Endothelial cell of umbilical vein (primary cell): ENCODE data around the gene SSBP3. TPM values are rescaled to one million over a fixed set of nuclear protein-coding genes. Genes with fewer than 3 reads are reported as not detected.

Source experiments
- BruUV-seq: library from RNA; stranded (reverse); fragments of 400-500 nt; replicated peaks from 2 replicates; lab custom pipeline; 2021; lab: Mats Ljungman, UMichigan
- CTCF ChIA-PET: fragments of 300-600, 350-600 bp; sonication (Branson Sonifier 250); formaldehyde crosslinking; loops from one replicate; lab custom pipeline; 2021; ENCODE audit warnings: antibody characterized with exemption, inconsistent platforms; lab: Charles Lee
- POLR2A ChIA-PET: fragments of 300-600, 350-600 bp; sonication (Branson Sonifier 250); formaldehyde crosslinking; loops from one replicate; lab custom pipeline; 2021; ENCODE audit warnings: antibody characterized with exemption, inconsistent platforms; lab: Charles Lee
- DNase-seq: peaks from one replicate; pipeline ENCODE4 v3.0.0-alpha.2; 2011; ENCODE audit warnings: low read depth, low spot score
- FAIRE-seq: peaks from 2 replicates; lab custom pipeline; 2011; peaks lifted over from hg19 to GRCh38; lab: Jason Lieb, UNC
- H2AFZ ChIP-seq: 2 replicates; pipeline ENCODE4 v1.6.0; 2012; ENCODE audit warnings: low read depth, low read length, control low read depth, inconsistent platforms
- H3K27ac ChIP-seq: 2 replicates; pipeline ENCODE4 v1.5.1; 2011; ENCODE audit warnings: low read depth, mild to moderate bottlenecking, control low read depth, low read length, moderate library complexity; ENCODE audit not compliant: insufficient read depth
- H3K27me3 ChIP-seq, 2 experiments: 2 replicates each; pipeline versions ENCODE4 v1.6.0 to v1.6.1; 2011; ENCODE audit warnings: low read length in 2 of 2, mixed read lengths in 1 of 2; ENCODE audit not compliant: control insufficient read depth in 2 of 2, insufficient read depth in 2 of 2
- H3K36me3 ChIP-seq, 2 experiments: 2 replicates in 1 of 2; 3 replicates in 1 of 2; pipeline ENCODE4 v1.5.1; 2011; ENCODE audit warnings: low read length in 2 of 2, mild to moderate bottlenecking in 1 of 2, moderate library complexity in 1 of 2; ENCODE audit not compliant: control insufficient read depth in 2 of 2, insufficient read depth in 2 of 2; ENCODE audit errors: extremely low read depth in 1 of 2
- H3K4me1 ChIP-seq: 3 replicates; pipeline ENCODE4 v1.5.1; 2011; ENCODE audit warnings: mild to moderate bottlenecking, low read length; ENCODE audit not compliant: control insufficient read depth, insufficient read depth; ENCODE audit errors: extremely low read depth
- H3K4me2 ChIP-seq: 2 replicates; pipeline ENCODE4 v1.6.1; 2011; ENCODE audit warnings: low read length, control low read depth, mixed read lengths; ENCODE audit not compliant: insufficient read depth
- H3K4me3 ChIP-seq, 3 experiments: fragments of 200-600 bp in 1 of 3; sonication (generic), shearing (Covaris generic) in 1 of 3; replicated peaks in 1 of 3; 2 replicates each; pipeline ENCODE4 v1.5.1; 2011 to 2016; ENCODE audit warnings: control low read depth in 3 of 3, low read length in 3 of 3, mild to moderate bottlenecking in 2 of 3, inconsistent platforms in 1 of 3, low read depth in 1 of 3, moderate library complexity in 1 of 3; ENCODE audit not compliant: insufficient read depth in 1 of 3
- H3K79me2 ChIP-seq: 2 replicates; pipeline ENCODE4 v1.6.0; 2012; ENCODE audit warnings: low read length, inconsistent platforms; ENCODE audit not compliant: control insufficient read depth, insufficient read depth
- H3K9ac ChIP-seq: replicated peaks from 2 replicates; pipeline ENCODE3; 2011; ENCODE audit warnings: low read length, control low read depth; ENCODE audit not compliant: insufficient read depth; ENCODE audit errors: extremely low read depth
- H3K9me1 ChIP-seq: replicated peaks from 3 replicates; pipeline ENCODE4 v1.6.0; 2011; ENCODE audit warnings: mild to moderate bottlenecking, low read length; ENCODE audit not compliant: control insufficient read depth, insufficient read depth; ENCODE audit errors: extremely low read depth
- H3K9me3 ChIP-seq: replicated peaks from 2 replicates; pipeline ENCODE4 v1.5.1; 2012; ENCODE audit warnings: low read length, inconsistent platforms; ENCODE audit not compliant: control insufficient read depth, insufficient read depth
- H4K20me1 ChIP-seq: replicated peaks from 2 replicates; pipeline ENCODE3; 2011; ENCODE audit warnings: mild to moderate bottlenecking, low read length; ENCODE audit not compliant: control insufficient read depth, insufficient read depth; ENCODE audit errors: extremely low read depth
- CTCF ChIP-seq, 2 donors: IDR thresholded peaks; 1 replicate in 1 of 2; 2 replicates in 1 of 2; pipeline ENCODE4 v1.5.1; 2011; ENCODE audit warnings: low read length in 2 of 2, mild to moderate bottlenecking in 2 of 2, moderate library complexity in 2 of 2, control low read depth in 1 of 2, inconsistent platforms in 1 of 2, low read depth in 1 of 2; ENCODE audit not compliant: insufficient read depth in 1 of 2; ENCODE audit errors: extremely low read depth in 1 of 2
- EZH2 ChIP-seq: IDR thresholded peaks from 2 replicates; pipeline ENCODE4 v1.6.1; 2012; ENCODE audit warnings: borderline replicate concordance, low read depth, mild to moderate bottlenecking, moderate library complexity, low read length, inconsistent platforms; ENCODE audit not compliant: severe bottlenecking
- FOS ChIP-seq: IDR thresholded peaks from 2 replicates; pipeline ENCODE4 v1.6.1; 2011; ENCODE audit warnings: mild to moderate bottlenecking, low read length, moderate library complexity, borderline replicate concordance; ENCODE audit not compliant: insufficient read depth
- GATA2 ChIP-seq: IDR thresholded peaks from 2 replicates; pipeline ENCODE4 v1.7.0; 2011; ENCODE audit warnings: low read depth, mild to moderate bottlenecking, moderate library complexity, mixed read lengths, low read length; ENCODE audit not compliant: insufficient read length, insufficient read depth
- JUN ChIP-seq: IDR thresholded peaks from 2 replicates; pipeline ENCODE4 v1.6.1; 2011; ENCODE audit warnings: borderline replicate concordance, low read depth; ENCODE audit not compliant: insufficient read length, insufficient read depth
- MAX ChIP-seq: IDR thresholded peaks from 2 replicates; pipeline ENCODE4 v1.6.1; 2011; ENCODE audit not compliant: insufficient read depth, insufficient read length
- MYC ChIP-seq: IDR thresholded peaks from one replicate; pipeline ENCODE4 v1.6.1; 2011; ENCODE audit warnings: mild to moderate bottlenecking, low read depth, low read length
- POLR2A ChIP-seq: IDR thresholded peaks from 2 replicates; pipeline ENCODE4 v1.6.1; 2012; ENCODE audit warnings: low read depth, mild to moderate bottlenecking, control low read depth, low read length
- POLR2AphosphoS5 ChIP-seq: IDR thresholded peaks from 2 replicates; pipeline ENCODE4 v1.6.1; 2012; ENCODE audit warnings: low read depth, mild to moderate bottlenecking, control low read depth, low read length, moderate library complexity; ENCODE audit not compliant: insufficient read depth
- dilution Hi-C: fragments of 300-500 bp; cut with MboI; formaldehyde crosslinking; loops from one replicate; pipeline ENCODE4 v1.15.0; 2019; ENCODE audit warnings: low sequenced_read_pairs; ENCODE audit not compliant: extremely low pct_ligation_motif_present
- intact Hi-C: fragments of 100-400 bp; cut with micrococcal nuclease; formaldehyde crosslinking; loops from one replicate; pipeline ENCODE4 v1.10.0; 2022
- polyA plus RNA-seq, 4 experiments: library from polyadenylated mRNA; depleted of rRNA in 3 of 4; stranded (reverse) in 3 of 4; unstranded in 1 of 4; fragments of >200 nt; gene quantifications; 2 replicates each; pipeline versions ENCODE4 v1.2.1 to v1.2.3, GENCODE V29; 2011 to 2012; ENCODE audit warnings: missing spikeins in 1 of 4
- total RNA-seq: library from RNA; stranded (reverse); gene quantifications from 2 replicates; pipeline ENCODE4 v1.2.3, GENCODE V29; 2021

Gene SSBP3
- total and polyA plus RNA-seq, 2 donors (not counting 3 experiments of a cell fraction or from before 2014, with no cell fraction given), result 44.9 to 59.4 TPM

- Histone ChIP-seq H2AFZ (no peak overlapping the region), H3K4me1 (peaks cover 23% of the 10 kb centered on the region), H3K27ac (no peak overlapping the region), H4K20me1 (no peaks in the 10 kb centered on the region), H3K9me3 (no peaks in the 10 kb centered on the region), H3K36me3 (peaks cover 24 to 30% of the 10 kb centered on the region in 2 experiments), H3K27me3 (no peaks in the 10 kb centered on the region), H3K4me2 (no peak overlapping the region), H3K9me1 (no peaks in the 10 kb centered on the region), H3K79me2 (peaks cover 71% of the 10 kb centered on the region), H3K4me3 (no peak overlapping the region), H3K9ac (no peak overlapping the region)
- dilution Hi-C loops (no loop called here), intact Hi-C loops (loop anchor here (2.0 to 10.0 kb wide), 2 partner anchors 17 to 127 kb away; no protein-coding TSS in a partner anchor)
- ChIA-PET CTCF (interaction anchor here (1.3 kb wide), 1 partner anchor 103 kb away, joined by 3 read pairs; no protein-coding TSS in a partner anchor), POLR2A (no interaction called here)
- FAIRE-seq (no peak), DNase-seq (no peak)
- no TSS peak for BruUV-seq
- TF ChIP-seq JUN (no peak), MAX (no peak), POLR2A (no peak), GATA2 (no peak), MYC (no peak), POLR2AphosphoS5 (no peak), EZH2 (no peak), FOS (no peak), CTCF (IDR thresholded peaks at IDR 0.05; ENCODE audit: extremely low read depth in 1 of 2, insufficient read depth in 1 of 2, low read depth in 1 of 2, low read length in 2 of 2) (no peak)
Measured at GRCh38 chr1:54401799-54402198, 4.4 kb downstream of the SSBP3 start.
